Osteoblast (primary cell): ENCODE measurements around the gene NOX4. TPM values are rescaled to one million over a fixed set of nuclear protein-coding genes. Genes with fewer than 3 reads are reported as not detected.
"Not testable (repeated sequence)": the region's sequence is repeated elsewhere in the genome, so short reads cannot be mapped to it uniquely, and the experiment has no call there.

Source experiments
- DNase-seq: peaks from one replicate; pipeline ENCODE4 v3.0.0; 2011; ENCODE audit warnings: low spot score, mixed read lengths; ENCODE audit not compliant: insufficient read length; ENCODE audit errors: missing footprints
- H2AFZ ChIP-seq: 2 replicates; pipeline ENCODE4 v1.6.0; 2011; ENCODE audit warnings: mild to moderate bottlenecking, low read length
- H3K27ac ChIP-seq: 2 replicates; pipeline ENCODE4 v1.5.1; 2011; ENCODE audit warnings: mild to moderate bottlenecking, low read depth, low read length, moderate library complexity
- H3K27me3 ChIP-seq: 2 replicates; pipeline ENCODE4 v1.6.0; 2012; ENCODE audit warnings: mild to moderate bottlenecking, control low read depth, inconsistent platforms, low read length, moderate library complexity; ENCODE audit not compliant: insufficient read depth
- H3K36me3 ChIP-seq: 2 replicates; pipeline ENCODE4 v1.5.1; 2011; ENCODE audit warnings: mild to moderate bottlenecking, low read length, control low read depth, moderate library complexity; ENCODE audit not compliant: insufficient read depth
- H3K4me1 ChIP-seq: 2 replicates; pipeline ENCODE4 v1.5.1; 2011; ENCODE audit warnings: mild to moderate bottlenecking, low read length, control low read depth, moderate library complexity; ENCODE audit not compliant: insufficient read depth
- H3K4me2 ChIP-seq: 2 replicates; pipeline ENCODE4 v1.6.0; 2011; ENCODE audit warnings: mild to moderate bottlenecking, low read length; ENCODE audit not compliant: insufficient read depth
- H3K4me3 ChIP-seq: fragments of 200-600 bp; sonication (generic); 3 replicates; pipeline ENCODE4 v1.5.1; 2012; ENCODE audit warnings: mild to moderate bottlenecking, low read length, inconsistent platforms; ENCODE audit not compliant: insufficient read depth
- H3K79me2 ChIP-seq: 2 replicates; pipeline ENCODE4 v1.6.0; 2012; ENCODE audit warnings: mild to moderate bottlenecking, low read length, control low read depth, inconsistent platforms; ENCODE audit not compliant: insufficient read depth
- H3K9me3 ChIP-seq: 2 replicates; pipeline ENCODE4 v1.5.1; 2011; ENCODE audit warnings: low read depth, low read length, control low read depth
- H4K20me1 ChIP-seq: 2 replicates; pipeline ENCODE4 v1.6.0; 2012; ENCODE audit warnings: mild to moderate bottlenecking, low read length, control low read depth; ENCODE audit not compliant: insufficient read depth
- total RNA-seq: library from RNA; depleted of rRNA; stranded (reverse); fragments of >200 nt; gene quantifications from 2 replicates; pipeline ENCODE4 v1.2.3, GENCODE V29; 2012
- TF ChIP-seq, protein P1 (sequence below): IDR thresholded peaks from 2 replicates; pipeline ENCODE4 v1.5.1; 2011; ENCODE audit warnings: mild to moderate bottlenecking, low read depth, low read length, moderate library complexity; ENCODE audit errors: extremely low read depth

NOX4 gene
- total RNA-seq, 1 donor: 1.8 TPM

GRCh38 chr11:89369356-89369755 is 121.8 kb downstream of the NOX4 start:
- not testable (repeated sequence) for DNase-seq, H2AFZ ChIP-seq, H3K4me1 ChIP-seq

GRCh38 chr11:89364856-89365255 is 126.3 kb downstream of the NOX4 start:
- not testable (repeated sequence) for H3K27me3 ChIP-seq, H3K9me3 ChIP-seq, H3K4me3 ChIP-seq, H4K20me1 ChIP-seq, H3K4me1 ChIP-seq, H3K27ac ChIP-seq, H3K4me2 ChIP-seq, DNase-seq, H3K36me3 ChIP-seq, H3K79me2 ChIP-seq, H2AFZ ChIP-seq

More at GRCh38 chr11:89369356-89369755, 121.8 kb downstream of the NOX4 start:
- not testable (repeated sequence) for H3K27me3 ChIP-seq, H3K27ac ChIP-seq, H3K9me3 ChIP-seq, H3K79me2 ChIP-seq, H4K20me1 ChIP-seq, H3K4me3 ChIP-seq, H3K36me3 ChIP-seq, H3K4me2 ChIP-seq

- no peaks in the 10 kb centered on the region for H3K4me1 ChIP-seq
- DNase-seq: no peak
- no peak overlapping the region for H3K4me3 ChIP-seq
- no peaks in the 10 kb centered on the region for H3K9me3 ChIP-seq
- no peak overlapping the region for H2AFZ ChIP-seq
- no peaks in the 10 kb centered on the region for H3K79me2 ChIP-seq
- H3K4me2 ChIP-seq: no peak overlapping the region
- no peaks in the 10 kb centered on the region for H4K20me1 ChIP-seq
- TF ChIP-seq, protein P1, sequence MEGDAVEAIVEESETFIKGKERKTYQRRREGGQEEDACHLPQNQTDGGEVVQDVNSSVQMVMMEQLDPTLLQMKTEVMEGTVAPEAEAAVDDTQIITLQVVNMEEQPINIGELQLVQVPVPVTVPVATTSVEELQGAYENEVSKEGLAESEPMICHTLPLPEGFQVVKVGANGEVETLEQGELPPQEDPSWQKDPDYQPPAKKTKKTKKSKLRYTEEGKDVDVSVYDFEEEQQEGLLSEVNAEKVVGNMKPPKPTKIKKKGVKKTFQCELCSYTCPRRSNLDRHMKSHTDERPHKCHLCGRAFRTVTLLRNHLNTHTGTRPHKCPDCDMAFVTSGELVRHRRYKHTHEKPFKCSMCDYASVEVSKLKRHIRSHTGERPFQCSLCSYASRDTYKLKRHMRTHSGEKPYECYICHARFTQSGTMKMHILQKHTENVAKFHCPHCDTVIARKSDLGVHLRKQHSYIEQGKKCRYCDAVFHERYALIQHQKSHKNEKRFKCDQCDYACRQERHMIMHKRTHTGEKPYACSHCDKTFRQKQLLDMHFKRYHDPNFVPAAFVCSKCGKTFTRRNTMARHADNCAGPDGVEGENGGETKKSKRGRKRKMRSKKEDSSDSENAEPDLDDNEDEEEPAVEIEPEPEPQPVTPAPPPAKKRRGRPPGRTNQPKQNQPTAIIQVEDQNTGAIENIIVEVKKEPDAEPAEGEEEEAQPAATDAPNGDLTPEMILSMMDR: no peak
- no peaks in the 10 kb centered on the region for H3K27me3 ChIP-seq
- no peaks in the 10 kb centered on the region for H3K36me3 ChIP-seq
- H3K27ac ChIP-seq: no peak overlapping the region
Observed at GRCh38 chr11:89361734-89362133, 129.4 kb downstream of the NOX4 start.

DNA sequence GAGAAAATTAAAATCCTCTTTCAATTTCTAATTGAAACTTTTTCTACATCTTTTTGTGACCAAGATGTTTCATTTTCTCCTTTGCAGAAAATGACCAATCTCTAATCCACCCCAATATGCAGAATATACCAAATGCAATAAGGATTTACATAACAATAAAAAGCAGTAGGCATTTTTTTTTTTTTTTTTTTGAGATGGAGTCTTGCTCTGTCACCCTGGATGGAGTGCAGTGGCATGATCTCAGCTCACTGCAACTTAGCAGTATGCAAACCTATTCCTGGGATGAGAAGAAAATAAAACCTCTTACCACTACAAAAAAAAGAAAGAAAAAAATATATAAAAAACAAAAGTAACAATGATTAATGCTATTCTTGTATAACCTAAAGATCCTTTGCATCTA is 132.0 kb downstream of the NOX4 start:
- not testable (repeated sequence) for H3K27ac ChIP-seq, H3K79me2 ChIP-seq, H2AFZ ChIP-seq, H3K36me3 ChIP-seq, H3K27me3 ChIP-seq, H3K4me1 ChIP-seq, DNase-seq, H3K4me3 ChIP-seq, H3K9me3 ChIP-seq, H3K4me2 ChIP-seq, H4K20me1 ChIP-seq

DNA sequence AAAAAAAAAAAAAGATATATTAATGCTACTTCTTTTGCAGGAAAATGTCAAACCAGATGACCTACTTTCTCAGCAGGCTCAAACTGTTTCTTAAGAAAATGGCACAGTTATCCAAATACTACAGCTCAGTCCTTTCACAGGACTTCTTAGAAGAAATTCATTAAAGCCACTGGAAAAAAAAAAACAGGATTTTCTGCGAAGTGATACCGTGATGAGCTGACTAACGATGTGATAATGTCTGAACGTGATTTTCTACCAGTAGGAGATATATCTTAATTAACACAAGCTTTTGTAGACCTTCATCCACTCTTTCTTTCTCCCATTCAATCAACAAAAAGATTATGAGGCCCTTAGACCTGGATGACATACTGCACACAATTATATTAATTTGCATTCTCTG is 132.4 kb downstream of the NOX4 start:
- no peaks in the 10 kb centered on the region for H3K36me3 ChIP-seq
- no peak overlapping the region for H2AFZ ChIP-seq
- H3K4me3 ChIP-seq: no peak overlapping the region
- no peak overlapping the region for H3K27ac ChIP-seq
- H4K20me1 ChIP-seq: no peaks in the 10 kb centered on the region
- H3K79me2 ChIP-seq: no peaks in the 10 kb centered on the region
- TF ChIP-seq, protein P1: no peak
- H3K27me3 ChIP-seq: no peaks in the 10 kb centered on the region
- H3K4me1 ChIP-seq: no peaks in the 10 kb centered on the region
- DNase-seq: no peak
- no peak overlapping the region for H3K4me2 ChIP-seq
- H3K9me3 ChIP-seq: no peaks in the 10 kb centered on the region
